Thyroid gland (tissue), 4 donors: Measurements from ENCODE around the gene STK4. TPM values are rescaled to one million over a fixed set of nuclear protein-coding genes. Genes with fewer than 3 reads are reported as not detected.

Source experiments
- DNase-seq, 2 donors: peaks; one replicate each; pipeline ENCODE4 v3.0.0-alpha.2; 2019
- H3K27ac ChIP-seq, 3 donors: fragments of 200-600 bp; sonication (generic); 1 replicate in 2 of 3; 2 replicates in 1 of 3; pipeline ENCODE4 v1.5.1; 2016 to 2019; ENCODE audit warnings: mild to moderate bottlenecking in 1 of 3, moderate library complexity in 1 of 3
- H3K27me3 ChIP-seq: fragments of 200-600 bp; sonication (generic); one replicate; pipeline ENCODE4 v1.5.1; 2019
- H3K36me3 ChIP-seq, 2 donors: fragments of 200-600 bp; sonication (generic); one replicate each; pipeline ENCODE4 v1.5.1; 2016 to 2019
- H3K4me1 ChIP-seq, 2 donors: fragments of 200-600 bp; sonication (generic); one replicate each; pipeline ENCODE4 v1.5.1; 2017 to 2019
- H3K4me3 ChIP-seq, 3 donors: fragments of 200-600 bp; sonication (generic); replicated peaks in 1 of 3; 1 replicate in 2 of 3; 2 replicates in 1 of 3; pipeline ENCODE4 v1.5.1; 2016; ENCODE audit warnings: mild to moderate bottlenecking in 1 of 3
- H3K9me3 ChIP-seq: fragments of 200-600 bp; sonication (generic); one replicate; pipeline ENCODE4 v1.5.1; 2017
- POLR2A ChIP-seq, 2 donors: fragments of 450-650 bp; IDR thresholded peaks; one replicate each; pipeline ENCODE4 v1.6.1; 2017; ENCODE audit warnings: antibody characterized with exemption in 2 of 2, mild to moderate bottlenecking in 2 of 2, moderate library complexity in 1 of 2
- WGBS, 2 donors: methylation state at CpG; one replicate each; pipeline ENCODE4 v1.1.5; 2017; 5-methylcytosine and 5-hydroxymethylcytosine counted together
- intact Hi-C: fragments of 100-400 bp; cut with DNase I; formaldehyde crosslinking; loops from one replicate; pipeline ENCODE4 v1.15.1; 2023
- total RNA-seq, 4 donors: library from RNA; depleted of rRNA; stranded (reverse); fragments of >200 nt; gene quantifications; one replicate each; pipeline ENCODE4 v1.2.3, GENCODE V29; 2016
- TF ChIP-seq, protein P1 (sequence below), 6 experiments: fragments of 200-600 bp in 3 of 6; fragments of 450-650 bp in 3 of 6; sonication (generic) in 3 of 6; IDR thresholded peaks; one replicate each; pipeline ENCODE4 v1.5.1; 2016 to 2019; ENCODE audit warnings: antibody characterized with exemption in 6 of 6, mild to moderate bottlenecking in 2 of 6, inconsistent platforms in 1 of 6, moderate library complexity in 1 of 6

Gene STK4
- total RNA-seq, 4 donors from 2014 or later = 18.8 to 37.2 (median 29.2) TPM

GRCh38 chr20:45055056-45055455, 88.7 kb downstream of the STK4 start:
- H3K27ac ChIP-seq = no peak overlapping the region
- 93 to 94% methylated on average over 4 of the region's 4 CpGs for WGBS, 2 donors
- no peaks in the 10 kb centered on the region for H3K27me3 ChIP-seq
- no peak for DNase-seq
- H3K9me3 ChIP-seq = no peaks in the 10 kb centered on the region
- intact Hi-C loops = no loop called here
- no peak for TF ChIP-seq POLR2A (IDR thresholded peaks at IDR 0.05)
- TF ChIP-seq, protein P1, sequence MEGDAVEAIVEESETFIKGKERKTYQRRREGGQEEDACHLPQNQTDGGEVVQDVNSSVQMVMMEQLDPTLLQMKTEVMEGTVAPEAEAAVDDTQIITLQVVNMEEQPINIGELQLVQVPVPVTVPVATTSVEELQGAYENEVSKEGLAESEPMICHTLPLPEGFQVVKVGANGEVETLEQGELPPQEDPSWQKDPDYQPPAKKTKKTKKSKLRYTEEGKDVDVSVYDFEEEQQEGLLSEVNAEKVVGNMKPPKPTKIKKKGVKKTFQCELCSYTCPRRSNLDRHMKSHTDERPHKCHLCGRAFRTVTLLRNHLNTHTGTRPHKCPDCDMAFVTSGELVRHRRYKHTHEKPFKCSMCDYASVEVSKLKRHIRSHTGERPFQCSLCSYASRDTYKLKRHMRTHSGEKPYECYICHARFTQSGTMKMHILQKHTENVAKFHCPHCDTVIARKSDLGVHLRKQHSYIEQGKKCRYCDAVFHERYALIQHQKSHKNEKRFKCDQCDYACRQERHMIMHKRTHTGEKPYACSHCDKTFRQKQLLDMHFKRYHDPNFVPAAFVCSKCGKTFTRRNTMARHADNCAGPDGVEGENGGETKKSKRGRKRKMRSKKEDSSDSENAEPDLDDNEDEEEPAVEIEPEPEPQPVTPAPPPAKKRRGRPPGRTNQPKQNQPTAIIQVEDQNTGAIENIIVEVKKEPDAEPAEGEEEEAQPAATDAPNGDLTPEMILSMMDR (IDR thresholded peaks at IDR 0.05) = no peak
- peaks cover 0 to 8% of the 10 kb centered on the region in 2 donors for H3K36me3 ChIP-seq
- H3K4me3 ChIP-seq = no peak overlapping the region
- H3K4me1 ChIP-seq = peaks cover 9 to 14% of the 10 kb centered on the region in 2 donors

- Histone ChIP-seq H3K27ac (no peak overlapping the region), H3K4me1 (peaks cover 9 to 10% of the 10 kb centered on the region in 2 donors), H3K4me3 (no peak overlapping the region), H3K9me3 (no peaks in the 10 kb centered on the region), H3K27me3 (no peaks in the 10 kb centered on the region), H3K36me3 (peaks cover 0 to 8% of the 10 kb centered on the region in 2 donors)
- 78 to 85% methylated on average over 5 to 8 of the region's 8 CpGs for WGBS, 2 donors
- DNase-seq = no peak
- intact Hi-C loops = no loop called here
- no peak for TF ChIP-seq POLR2A (IDR thresholded peaks at IDR 0.05)
- TF ChIP-seq, protein P1 (IDR thresholded peaks at IDR 0.05) = no peak
These were observed 90.3 kb downstream of the STK4 start for GRCh38 chr20:45056473-45057173.

DNA sequence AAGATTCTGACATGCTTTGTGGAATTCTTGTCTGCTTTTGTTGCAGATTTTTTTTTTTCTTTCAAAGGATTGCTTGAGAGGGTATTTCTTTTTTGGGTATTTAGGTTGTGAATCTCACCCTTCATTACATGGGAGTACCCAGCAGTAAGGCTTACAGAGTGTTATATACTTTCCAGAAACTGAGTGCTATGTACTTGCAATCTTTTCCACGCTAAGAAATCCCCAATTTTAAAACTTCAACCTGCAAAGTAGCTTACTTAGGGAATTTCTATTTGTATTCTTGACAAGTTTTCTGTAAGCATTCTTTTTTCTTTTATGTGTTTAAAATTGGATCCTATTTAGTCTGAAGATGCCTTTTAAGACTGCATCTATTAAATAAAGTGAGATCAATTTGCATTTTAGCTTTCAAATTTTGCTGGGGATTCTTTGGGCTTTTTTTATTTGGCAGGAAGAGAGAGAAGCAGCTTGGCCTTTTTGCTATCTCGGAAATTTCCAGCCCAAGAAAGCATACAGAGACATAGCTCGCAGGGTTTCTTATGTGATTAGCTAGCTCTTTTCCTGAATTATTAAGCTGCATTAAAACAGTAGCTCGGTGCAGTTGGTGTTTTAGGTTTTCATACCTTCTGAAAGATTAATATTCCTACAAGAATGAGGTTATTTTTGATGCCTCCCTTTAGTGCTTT, 92.0 kb downstream of the STK4 start:
- no peaks in the 10 kb centered on the region for H3K9me3 ChIP-seq
- intact Hi-C loops = no loop called here
- no peak for DNase-seq
- 86 to 91% methylated on average over 4 of the region's 4 CpGs for WGBS, 2 donors
- no peaks in the 10 kb centered on the region for H3K4me1 ChIP-seq
- H3K36me3 ChIP-seq = peaks cover 0 to 8% of the 10 kb centered on the region in 2 donors
- H3K27ac ChIP-seq = no peak overlapping the region
- H3K4me3 ChIP-seq = no peak overlapping the region
- H3K27me3 ChIP-seq = no peaks in the 10 kb centered on the region
- TF ChIP-seq POLR2A (IDR thresholded peaks at IDR 0.05) = no peak
- TF ChIP-seq, protein P1 (IDR thresholded peaks at IDR 0.05) = no peak

- WGBS, 2 donors = 90 to 92% methylated on average over 6 of the region's 6 CpGs
- no peaks in the 10 kb centered on the region for H3K4me1 ChIP-seq
- H3K27me3 ChIP-seq = no peaks in the 10 kb centered on the region
- no peak for TF ChIP-seq POLR2A (IDR thresholded peaks at IDR 0.05)
- TF ChIP-seq, protein P1 (IDR thresholded peaks at IDR 0.05) = no peak
- no peak overlapping the region for H3K27ac ChIP-seq
- intact Hi-C loops = no loop called here
- peaks cover 0 to 8% of the 10 kb centered on the region in 2 donors for H3K36me3 ChIP-seq
- H3K9me3 ChIP-seq = no peaks in the 10 kb centered on the region
- no peak overlapping the region for H3K4me3 ChIP-seq
- no peak for DNase-seq
These were observed 92.9 kb downstream of the STK4 start for GRCh38 chr20:45059022-45059728.
